Testis (tissue), 2 donors: Measurements from ENCODE around the gene DHRS3.

Source experiments
- POLR2A ChIP-seq: fragments of 450-650 bp; IDR thresholded peaks from one replicate; pipeline ENCODE4 v1.6.1; 2017; ENCODE audit warnings: antibody characterized with exemption, mild to moderate bottlenecking, moderate library complexity
- TF ChIP-seq, protein P1 (sequence below), 3 experiments: fragments of 450-650 bp in 2 of 3; fragments of 200-600 bp in 1 of 3; sonication (generic) in 1 of 3; IDR thresholded peaks; one replicate each; pipeline ENCODE4 v1.5.1; 2016 to 2019; ENCODE audit warnings: antibody characterized with exemption in 3 of 3, mild to moderate bottlenecking in 2 of 3, moderate library complexity in 1 of 3

DNA sequence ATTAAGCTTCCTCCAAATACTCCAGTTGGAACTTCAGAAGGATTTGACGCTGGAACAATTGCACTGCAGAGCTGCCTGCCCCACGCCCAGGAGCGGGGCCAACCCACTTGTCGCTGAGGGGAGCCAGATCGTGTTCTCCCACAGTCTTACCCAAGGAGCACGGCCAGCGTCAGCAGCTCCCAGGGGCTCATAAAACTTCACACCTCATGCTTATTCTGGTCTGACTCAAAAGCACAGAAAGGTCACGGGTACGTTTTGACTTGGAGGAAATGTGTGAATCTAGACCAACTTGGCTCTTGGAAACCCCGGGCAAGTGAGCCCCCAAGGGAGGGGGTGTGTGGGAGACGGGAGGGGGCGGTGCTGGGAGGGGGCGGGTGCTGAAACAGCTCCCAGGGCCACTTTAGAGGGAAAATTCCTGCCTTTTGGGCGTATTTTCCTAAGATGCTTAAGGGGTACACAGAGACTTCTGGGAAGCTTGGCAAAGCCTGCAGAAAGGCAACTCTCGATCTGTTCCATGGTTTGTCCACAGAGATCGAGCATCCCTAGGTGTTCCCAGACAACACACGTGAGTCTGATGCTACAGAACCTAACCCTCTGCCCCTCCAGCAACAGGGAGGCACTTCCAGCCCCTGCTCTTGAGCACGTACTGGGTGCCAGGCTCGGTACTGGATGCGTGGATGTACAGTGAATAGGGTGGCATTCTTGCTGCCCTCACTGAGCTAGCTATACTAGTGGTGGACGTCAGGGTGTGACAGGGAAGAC, 98.9 kb downstream of the DHRS3 start:
- TF ChIP-seq, protein P1, sequence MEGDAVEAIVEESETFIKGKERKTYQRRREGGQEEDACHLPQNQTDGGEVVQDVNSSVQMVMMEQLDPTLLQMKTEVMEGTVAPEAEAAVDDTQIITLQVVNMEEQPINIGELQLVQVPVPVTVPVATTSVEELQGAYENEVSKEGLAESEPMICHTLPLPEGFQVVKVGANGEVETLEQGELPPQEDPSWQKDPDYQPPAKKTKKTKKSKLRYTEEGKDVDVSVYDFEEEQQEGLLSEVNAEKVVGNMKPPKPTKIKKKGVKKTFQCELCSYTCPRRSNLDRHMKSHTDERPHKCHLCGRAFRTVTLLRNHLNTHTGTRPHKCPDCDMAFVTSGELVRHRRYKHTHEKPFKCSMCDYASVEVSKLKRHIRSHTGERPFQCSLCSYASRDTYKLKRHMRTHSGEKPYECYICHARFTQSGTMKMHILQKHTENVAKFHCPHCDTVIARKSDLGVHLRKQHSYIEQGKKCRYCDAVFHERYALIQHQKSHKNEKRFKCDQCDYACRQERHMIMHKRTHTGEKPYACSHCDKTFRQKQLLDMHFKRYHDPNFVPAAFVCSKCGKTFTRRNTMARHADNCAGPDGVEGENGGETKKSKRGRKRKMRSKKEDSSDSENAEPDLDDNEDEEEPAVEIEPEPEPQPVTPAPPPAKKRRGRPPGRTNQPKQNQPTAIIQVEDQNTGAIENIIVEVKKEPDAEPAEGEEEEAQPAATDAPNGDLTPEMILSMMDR (IDR thresholded peaks at IDR 0.05) = no peak
- no peak for TF ChIP-seq POLR2A
